HUES48 (cell line): ENCODE measurements around the gene RHO.
A peak's percentile ranks its signal among the peaks of the same experiment; 100 is the strongest.

Source experiments
- H3K27ac ChIP-seq: one replicate; pipeline ENCODE4 v1.7.0; 2013; ENCODE audit warnings: low read depth, low read length, inconsistent platforms
- H3K27me3 ChIP-seq: 2 replicates; pipeline ENCODE4 v1.6.1; 2013; ENCODE audit warnings: mild to moderate bottlenecking, low read length; ENCODE audit not compliant: control insufficient read depth, insufficient read depth
- H3K36me3 ChIP-seq: 2 replicates; pipeline ENCODE4 v1.6.1; 2013; ENCODE audit warnings: low read length; ENCODE audit not compliant: control insufficient read depth, insufficient read depth
- H3K4me1 ChIP-seq: 2 replicates; pipeline ENCODE4 v1.6.1; 2013; ENCODE audit warnings: mild to moderate bottlenecking, low read length; ENCODE audit not compliant: control insufficient read depth, insufficient read depth
- H3K4me3 ChIP-seq: 2 replicates; pipeline ENCODE4 v1.5.1; 2013; ENCODE audit warnings: mild to moderate bottlenecking, low read depth, low read length
- H3K9ac ChIP-seq: 2 replicates; pipeline ENCODE4 v1.6.1; 2013; ENCODE audit warnings: mild to moderate bottlenecking, low read depth, low read length, moderate library complexity
- H3K9me3 ChIP-seq: 2 replicates; pipeline ENCODE4 v1.6.1; 2013; ENCODE audit warnings: low read length; ENCODE audit not compliant: control insufficient read depth, insufficient read depth

The RHO gene

DNA sequence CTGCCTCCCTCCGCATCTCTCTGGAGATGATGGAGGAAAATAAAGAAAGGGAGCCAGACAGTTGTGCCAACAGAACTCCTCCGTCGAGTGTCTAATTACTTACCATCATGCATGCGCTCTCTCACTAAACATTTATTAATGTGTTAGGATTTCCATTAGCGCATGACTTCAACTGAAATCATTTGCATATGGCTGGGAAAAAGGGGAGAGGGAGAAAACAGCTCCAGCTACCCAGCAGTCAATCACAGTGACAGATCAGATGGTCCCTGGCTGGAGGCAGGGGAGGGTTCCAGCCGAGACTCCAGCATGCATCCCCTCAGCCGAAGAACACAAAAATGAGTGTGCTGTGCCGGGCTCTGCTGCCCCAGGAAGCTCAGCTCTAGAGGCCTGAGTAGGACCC, 6.8 kb upstream of the RHO start:
- Histone ChIP-seq H3K27ac (no peak overlapping the region), H3K36me3 (no peaks in the 10 kb centered on the region), H3K9me3 (no peaks in the 10 kb centered on the region), H3K4me3 (no peak overlapping the region), H3K9ac (no peak overlapping the region), H3K4me1 (no peaks in the 10 kb centered on the region), H3K27me3 (no peaks in the 10 kb centered on the region)

- Histone ChIP-seq H3K4me1 (no peaks in the 10 kb centered on the region), H3K9ac (no peak overlapping the region), H3K4me3 (no peak overlapping the region), H3K27me3 (no peaks in the 10 kb centered on the region), H3K9me3 (no peaks in the 10 kb centered on the region), H3K27ac (no peak overlapping the region), H3K36me3 (no peaks in the 10 kb centered on the region)
Observed at GRCh38 chr3:129522953-129523352, 5.5 kb upstream of the RHO start.

- H3K4me3 ChIP-seq = no peak overlapping the region
- no peak overlapping the region for H3K27ac ChIP-seq
- H3K9ac ChIP-seq = no peak overlapping the region
- H3K4me1 ChIP-seq = no peaks in the 10 kb centered on the region
- H3K36me3 ChIP-seq = no peaks in the 10 kb centered on the region
- no peaks in the 10 kb centered on the region for H3K9me3 ChIP-seq
- no peaks in the 10 kb centered on the region for H3K27me3 ChIP-seq
Observed at GRCh38 chr3:129524081-129524480, 4.4 kb upstream of the RHO start.

DNA sequence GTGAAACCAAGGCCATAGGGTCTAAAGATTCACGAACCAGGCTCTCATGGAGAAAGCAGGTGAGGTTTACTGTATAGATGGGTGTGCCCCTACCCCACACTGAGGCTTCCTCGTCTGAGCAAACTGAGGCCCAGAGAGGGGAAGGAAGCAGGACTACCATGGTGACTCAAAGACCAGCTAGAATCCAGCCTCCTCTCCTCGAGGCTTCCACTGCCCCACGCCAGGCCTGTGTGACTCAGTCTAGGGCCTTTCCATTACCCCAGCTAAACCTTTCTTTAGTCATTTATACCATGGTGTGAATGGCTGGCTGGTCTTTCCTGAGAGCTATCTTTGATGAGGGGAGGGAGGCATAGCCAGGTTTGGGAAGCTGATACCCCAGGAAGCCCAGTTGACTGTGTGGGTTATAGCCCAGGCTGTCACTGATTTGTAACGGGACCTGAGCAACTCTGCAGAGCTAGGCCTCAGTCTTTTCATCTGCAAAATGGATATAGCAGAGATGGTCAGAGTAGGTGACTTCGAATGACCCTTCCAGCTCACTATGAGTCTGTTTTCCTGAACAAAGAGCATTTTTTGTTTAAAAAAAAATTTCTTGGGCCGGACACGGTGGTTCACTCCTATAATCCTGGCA, 3.0 kb upstream of the RHO start:
- no peaks in the 10 kb centered on the region for H3K9me3 ChIP-seq
- no peak overlapping the region for H3K4me3 ChIP-seq
- H3K36me3 ChIP-seq = no peaks in the 10 kb centered on the region
- H3K27ac ChIP-seq = no peak overlapping the region
- H3K27me3 ChIP-seq = no peaks in the 10 kb centered on the region
- no peak overlapping the region for H3K9ac ChIP-seq
- peaks cover 9% of the 10 kb centered on the region for H3K4me1 ChIP-seq

GRCh38 chr3:129526121-129526900, 2.1 kb upstream of the RHO start:
- no peaks in the 10 kb centered on the region for H3K27me3 ChIP-seq
- H3K4me3 ChIP-seq = no peak overlapping the region
- no peak overlapping the region for H3K9ac ChIP-seq
- H3K27ac ChIP-seq = no peak overlapping the region
- no peaks in the 10 kb centered on the region for H3K9me3 ChIP-seq
- no peaks in the 10 kb centered on the region for H3K36me3 ChIP-seq
- H3K4me1 ChIP-seq = peaks cover 12% of the 10 kb centered on the region

DNA sequence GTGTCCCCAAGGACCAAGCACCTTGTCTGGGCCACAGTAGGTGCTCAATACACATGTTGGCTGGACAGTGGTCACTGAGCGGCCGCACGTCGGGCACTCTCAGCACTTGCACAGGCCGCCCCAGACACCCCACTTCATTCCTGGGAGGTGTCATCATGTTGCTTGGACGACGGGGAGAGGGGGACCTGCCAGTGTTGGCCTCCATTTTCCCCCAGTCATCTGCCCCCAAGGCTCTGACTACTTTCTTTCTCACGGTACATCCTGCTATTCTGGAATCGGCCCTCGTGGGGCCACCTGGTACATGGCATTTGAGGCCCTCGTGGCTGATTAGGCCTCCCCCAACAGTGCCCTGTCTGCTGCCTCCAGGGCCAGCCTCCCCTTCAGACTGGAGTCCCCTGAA, 1.2 kb upstream of the RHO start:
- no peak overlapping the region for H3K27ac ChIP-seq
- H3K27me3 ChIP-seq = no peaks in the 10 kb centered on the region
- no peak overlapping the region for H3K9ac ChIP-seq
- no peak overlapping the region for H3K4me3 ChIP-seq
- H3K9me3 ChIP-seq = no peaks in the 10 kb centered on the region
- peaks cover 12% of the 10 kb centered on the region for H3K4me1 ChIP-seq
- no peaks in the 10 kb centered on the region for H3K36me3 ChIP-seq

- Histone ChIP-seq H3K9ac (no peak overlapping the region), H3K27me3 (no peaks in the 10 kb centered on the region), H3K9me3 (no peaks in the 10 kb centered on the region), H3K27ac (peak overlapping the region; percentile 46), H3K4me1 (peaks cover 18% of the 10 kb centered on the region), H3K4me3 (no peak overlapping the region), H3K36me3 (no peaks in the 10 kb centered on the region)
Observed at GRCh38 chr3:129529436-129530210, 1.2 kb downstream of the RHO start.

DNA sequence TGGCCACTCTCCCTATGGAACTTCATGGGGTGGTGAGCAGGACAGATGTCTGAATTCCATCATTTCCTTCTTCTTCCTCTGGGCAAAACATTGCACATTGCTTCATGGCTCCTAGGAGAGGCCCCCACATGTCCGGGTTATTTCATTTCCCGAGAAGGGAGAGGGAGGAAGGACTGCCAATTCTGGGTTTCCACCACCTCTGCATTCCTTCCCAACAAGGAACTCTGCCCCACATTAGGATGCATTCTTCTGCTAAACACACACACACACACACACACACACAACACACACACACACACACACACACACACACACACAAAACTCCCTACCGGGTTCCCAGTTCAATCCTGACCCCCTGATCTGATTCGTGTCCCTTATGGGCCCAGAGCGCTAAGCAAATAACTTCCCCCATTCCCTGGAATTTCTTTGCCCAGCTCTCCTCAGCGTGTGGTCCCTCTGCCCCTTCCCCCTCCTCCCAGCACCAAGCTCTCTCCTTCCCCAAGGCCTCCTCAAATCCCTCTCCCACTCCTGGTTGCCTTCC, 1.9 kb downstream of the RHO start:
- peak overlapping the region; percentile 46 for H3K27ac ChIP-seq
- H3K9me3 ChIP-seq = no peaks in the 10 kb centered on the region
- H3K4me1 ChIP-seq = peaks cover 18% of the 10 kb centered on the region
- no peak overlapping the region for H3K9ac ChIP-seq
- H3K27me3 ChIP-seq = no peaks in the 10 kb centered on the region
- H3K36me3 ChIP-seq = no peaks in the 10 kb centered on the region
- no peak overlapping the region for H3K4me3 ChIP-seq

GRCh38 chr3:129530821-129531220, 2.4 kb downstream of the RHO start:
- Histone ChIP-seq H3K9ac (no peak overlapping the region), H3K4me3 (no peak overlapping the region), H3K4me1 (peaks cover 18% of the 10 kb centered on the region), H3K36me3 (no peaks in the 10 kb centered on the region), H3K9me3 (no peaks in the 10 kb centered on the region), H3K27ac (no peak overlapping the region), H3K27me3 (no peaks in the 10 kb centered on the region)

DNA sequence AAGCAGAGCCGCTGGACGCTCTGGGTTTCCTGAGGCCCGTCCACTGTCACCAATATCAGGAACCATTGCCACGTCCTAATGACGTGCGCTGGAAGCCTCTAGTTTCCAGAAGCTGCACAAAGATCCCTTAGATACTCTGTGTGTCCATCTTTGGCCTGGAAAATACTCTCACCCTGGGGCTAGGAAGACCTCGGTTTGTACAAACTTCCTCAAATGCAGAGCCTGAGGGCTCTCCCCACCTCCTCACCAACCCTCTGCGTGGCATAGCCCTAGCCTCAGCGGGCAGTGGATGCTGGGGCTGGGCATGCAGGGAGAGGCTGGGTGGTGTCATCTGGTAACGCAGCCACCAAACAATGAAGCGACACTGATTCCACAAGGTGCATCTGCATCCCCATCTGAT, 3.3 kb downstream of the RHO start:
- H3K27me3 ChIP-seq = no peaks in the 10 kb centered on the region
- no peak overlapping the region for H3K27ac ChIP-seq
- peaks cover 19% of the 10 kb centered on the region for H3K4me1 ChIP-seq
- H3K9me3 ChIP-seq = no peaks in the 10 kb centered on the region
- H3K9ac ChIP-seq = no peak overlapping the region
- no peaks in the 10 kb centered on the region for H3K36me3 ChIP-seq
- H3K4me3 ChIP-seq = no peak overlapping the region

- H3K27me3 ChIP-seq = no peaks in the 10 kb centered on the region
- H3K9me3 ChIP-seq = no peaks in the 10 kb centered on the region
- H3K27ac ChIP-seq = no peak overlapping the region
- peaks cover 22% of the 10 kb centered on the region for H3K4me1 ChIP-seq
- H3K36me3 ChIP-seq = no peaks in the 10 kb centered on the region
- H3K4me3 ChIP-seq = no peak overlapping the region
- no peak overlapping the region for H3K9ac ChIP-seq
Observed at GRCh38 chr3:129532261-129532660, 3.8 kb downstream of the RHO start.
